NB4 (cell line): ENCODE results near the gene EDARADD.

Experiments used
- MYC ChIP-seq: IDR thresholded peaks from 2 replicates; pipeline ENCODE4 v1.6.1; 2011; ENCODE audit warnings: low read depth, low read length
- POLR2A ChIP-seq: IDR thresholded peaks from 2 replicates; pipeline ENCODE4 v1.6.1; 2011; ENCODE audit warnings: mild to moderate bottlenecking; ENCODE audit not compliant: insufficient read length; ENCODE audit errors: extremely low read depth
- TF ChIP-seq, protein P1 (sequence below): IDR thresholded peaks from one replicate; pipeline ENCODE4 v1.5.1; 2012; ENCODE audit warnings: low read depth, low read length
- TF ChIP-seq, protein P2 (sequence below): IDR thresholded peaks from 2 replicates; pipeline ENCODE4 v1.6.1; 2011; ENCODE audit warnings: low read depth, low read length

DNA sequence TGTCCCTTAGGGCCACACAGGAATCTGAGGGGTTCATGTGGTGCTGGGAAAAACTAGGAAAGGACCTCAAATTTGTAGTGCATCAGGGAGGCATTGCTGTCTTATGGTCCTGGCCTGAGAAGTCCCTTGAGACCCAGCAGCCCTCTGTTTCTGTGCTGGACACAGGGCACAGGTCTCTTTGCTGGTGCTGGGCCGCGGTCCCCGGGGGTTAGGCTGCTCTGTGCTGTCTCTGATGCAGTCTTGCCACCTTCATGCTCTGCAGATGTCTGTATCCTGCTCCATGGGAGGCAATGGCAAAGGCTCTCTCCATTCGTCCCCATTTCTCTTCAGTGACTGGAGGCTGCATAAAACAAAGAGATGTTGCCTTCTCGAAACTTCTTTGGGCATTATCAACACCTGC lies 13.0 kb downstream of the EDARADD start:
- TF ChIP-seq POLR2A = no peak
- TF ChIP-seq, protein P1, sequence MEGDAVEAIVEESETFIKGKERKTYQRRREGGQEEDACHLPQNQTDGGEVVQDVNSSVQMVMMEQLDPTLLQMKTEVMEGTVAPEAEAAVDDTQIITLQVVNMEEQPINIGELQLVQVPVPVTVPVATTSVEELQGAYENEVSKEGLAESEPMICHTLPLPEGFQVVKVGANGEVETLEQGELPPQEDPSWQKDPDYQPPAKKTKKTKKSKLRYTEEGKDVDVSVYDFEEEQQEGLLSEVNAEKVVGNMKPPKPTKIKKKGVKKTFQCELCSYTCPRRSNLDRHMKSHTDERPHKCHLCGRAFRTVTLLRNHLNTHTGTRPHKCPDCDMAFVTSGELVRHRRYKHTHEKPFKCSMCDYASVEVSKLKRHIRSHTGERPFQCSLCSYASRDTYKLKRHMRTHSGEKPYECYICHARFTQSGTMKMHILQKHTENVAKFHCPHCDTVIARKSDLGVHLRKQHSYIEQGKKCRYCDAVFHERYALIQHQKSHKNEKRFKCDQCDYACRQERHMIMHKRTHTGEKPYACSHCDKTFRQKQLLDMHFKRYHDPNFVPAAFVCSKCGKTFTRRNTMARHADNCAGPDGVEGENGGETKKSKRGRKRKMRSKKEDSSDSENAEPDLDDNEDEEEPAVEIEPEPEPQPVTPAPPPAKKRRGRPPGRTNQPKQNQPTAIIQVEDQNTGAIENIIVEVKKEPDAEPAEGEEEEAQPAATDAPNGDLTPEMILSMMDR = no peak
- no peak for TF ChIP-seq MYC
- TF ChIP-seq, protein P2, sequence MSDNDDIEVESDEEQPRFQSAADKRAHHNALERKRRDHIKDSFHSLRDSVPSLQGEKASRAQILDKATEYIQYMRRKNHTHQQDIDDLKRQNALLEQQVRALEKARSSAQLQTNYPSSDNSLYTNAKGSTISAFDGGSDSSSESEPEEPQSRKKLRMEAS = no peak
